ENCODE results near the gene PGM2.

The PGM2 gene

GRCh38 chr4:37844204-37844603 is 17.7 kb downstream of the PGM2 start:
- no peak for TF ChIP-seq CTCF (IDR thresholded peaks at IDR 0.05; ENCODE audit: low read depth, low read length)
- H3K4me3 ChIP-seq (ENCODE audit: low read depth, low read length): no peak overlapping the region

GRCh38 chr4:37845201-37845600 is 18.7 kb downstream of the PGM2 start:
- no peak for TF ChIP-seq CTCF (IDR thresholded peaks at IDR 0.05; ENCODE audit: low read depth, low read length)
- no peak overlapping the region for H3K4me3 ChIP-seq (ENCODE audit: low read depth, low read length)

- H3K4me3 ChIP-seq (ENCODE audit: low read depth, low read length): no peak overlapping the region
- no peak for TF ChIP-seq CTCF (IDR thresholded peaks at IDR 0.05; ENCODE audit: low read depth, low read length)
These were observed 20.9 kb downstream of the PGM2 start for GRCh38 chr4:37847311-37847884.

- H3K4me3 ChIP-seq (ENCODE audit: low read depth, low read length): no peak overlapping the region
- no peak for TF ChIP-seq CTCF (IDR thresholded peaks at IDR 0.05; ENCODE audit: low read depth, low read length)
These were observed 25.9 kb downstream of the PGM2 start for GRCh38 chr4:37852376-37852775.

- H3K4me3 ChIP-seq (ENCODE audit: low read depth, low read length): no peak overlapping the region
- TF ChIP-seq CTCF (IDR thresholded peaks at IDR 0.05; ENCODE audit: low read depth, low read length): no peak
These were observed 31.6 kb downstream of the PGM2 start for GRCh38 chr4:37858112-37858511.

- no peak overlapping the region for H3K4me3 ChIP-seq (ENCODE audit: low read depth, low read length)
- no peak for TF ChIP-seq CTCF (IDR thresholded peaks at IDR 0.05; ENCODE audit: low read depth, low read length)
These were observed 32.4 kb downstream of the PGM2 start for GRCh38 chr4:37858872-37859271.

- no peak for TF ChIP-seq CTCF (IDR thresholded peaks at IDR 0.05; ENCODE audit: low read depth, low read length)
- no peak overlapping the region for H3K4me3 ChIP-seq (ENCODE audit: low read depth, low read length)
These were observed 33.8 kb downstream of the PGM2 start for GRCh38 chr4:37860266-37860665.
